ENCODE data around the gene ANKS3.

- TF ChIP-seq POLR2AphosphoS5 (IDR thresholded peaks at IDR 0.05; ENCODE audit: low read depth, low read length) (no peak), TAF1 (IDR thresholded peaks at IDR 0.05; ENCODE audit: borderline replicate concordance, low read depth, low read length) (no peak), POLR2A (IDR thresholded peaks at IDR 0.05; ENCODE audit: low read depth, low read length) (no peak)
These were observed 45.4 kb downstream of the ANKS3 start for GRCh38 chr16:4688674-4689045.

Measured in GM12892 (cell line).